Sigmoid colon (tissue), 7 donors: Measurements from ENCODE around the gene MAST4. TPM values are rescaled to one million over a fixed set of nuclear protein-coding genes. Genes with fewer than 3 reads are reported as not detected.
A peak's percentile ranks its signal among the peaks of the same experiment; 100 is the strongest.

ENCODE experiments used
- DNase-seq: peaks from one replicate; pipeline ENCODE4 v3.0.0-alpha.2; 2019
- H3K27ac ChIP-seq, 4 donors: fragments of 200-600 bp; sonication (generic); one replicate each; pipeline ENCODE4 v1.5.1; 2016 to 2019; ENCODE audit warnings: mild to moderate bottlenecking in 1 of 4
- H3K27me3 ChIP-seq, 3 donors: fragments of 200-600 bp; sonication (generic); one replicate each; pipeline ENCODE4 v1.5.1; 2019; ENCODE audit warnings: mild to moderate bottlenecking in 1 of 3
- H3K36me3 ChIP-seq, 4 donors: fragments of 200-600 bp; sonication (generic); one replicate each; pipeline ENCODE4 v1.5.1; 2016 to 2019
- H3K4me1 ChIP-seq, 4 donors: fragments of 200-600 bp; sonication (generic); one replicate each; pipeline ENCODE4 v1.5.1; 2017 to 2019
- H3K4me3 ChIP-seq, 4 donors: fragments of 200-600 bp; sonication (generic); one replicate each; pipeline ENCODE4 v1.5.1; 2017 to 2019; ENCODE audit warnings: mild to moderate bottlenecking in 2 of 4, moderate library complexity in 1 of 4
- H3K9me3 ChIP-seq, 4 donors: fragments of 200-600 bp in 3 of 4; sonication (generic) in 3 of 4; one replicate each; pipeline versions ENCODE4 v1.5.1 to v1.6.1; 2013 to 2019
- EP300 ChIP-seq, 4 donors: sonication (generic); formaldehyde crosslinking; IDR thresholded peaks; one replicate each; pipeline ENCODE4 v1.6.1; 2017; ENCODE audit warnings: antibody characterized with exemption in 4 of 4
- POLR2A ChIP-seq, 2 donors: fragments of 450-650 bp; IDR thresholded peaks; one replicate each; pipeline ENCODE4 v1.6.1; 2016; ENCODE audit warnings: antibody characterized with exemption in 2 of 2, mild to moderate bottlenecking in 2 of 2, moderate library complexity in 2 of 2
- POLR2AphosphoS5 ChIP-seq, 4 donors: sonication (generic); formaldehyde crosslinking; IDR thresholded peaks; one replicate each; pipeline ENCODE4 v1.6.1; 2017; ENCODE audit warnings: antibody characterized with exemption in 4 of 4
- WGBS, 2 donors: extraction: QIAGEN DNeasy Blood & Tissue Kit; methylation state at CpG; one replicate each; pipeline ENCODE4 v1.1.7; 2013; 5-methylcytosine and 5-hydroxymethylcytosine counted together
- intact Hi-C: fragments of 100-400 bp; cut with DNase I; formaldehyde crosslinking; loops from one replicate; pipeline ENCODE4 v1.15.1; 2023
- polyA plus RNA-seq, 3 donors: library from polyadenylated mRNA; stranded (reverse); fragments of 200-250 nt; gene quantifications; one replicate each; pipeline ENCODE4 v1.2.3, GENCODE V29; 2013
- total RNA-seq, 4 donors: library from RNA; depleted of rRNA; stranded (reverse); fragments of >200 nt; gene quantifications; one replicate each; pipeline ENCODE4 v1.1.0, GENCODE V29; 2016
- TF ChIP-seq, protein P1 (sequence below), 4 experiments: fragments of 450-650 bp in 3 of 4; fragments of 200-600 bp in 1 of 4; IDR thresholded peaks; one replicate each; pipeline ENCODE4 v1.5.1; 2016 to 2019; ENCODE audit warnings: antibody characterized with exemption in 4 of 4, mild to moderate bottlenecking in 3 of 4, moderate library complexity in 2 of 4
- donor health status: healthy with polysubstance abuse.
- donor health status: Bipolar disorder and iron deficiency.
- donor health status: healthy.

MAST4 gene
- total and polyA plus RNA-seq, 7 donors, result 1.6 to 30.7 (median 15.7) TPM

- peaks cover 0 to 44% (median 28%) of the 10 kb centered on the region in 4 donors for H3K4me1 ChIP-seq
- intact Hi-C loops, result no loop called here
- H3K9me3 ChIP-seq, result no peaks in the 10 kb centered on the region
- H3K27me3 ChIP-seq, result no peaks in the 10 kb centered on the region
- no peak overlapping the region for H3K4me3 ChIP-seq
- peak overlapping the region in 3 of 4 donors; percentile 41 to 67 (median 59) for H3K27ac ChIP-seq
- 75 to 78% methylated on average over 4 of the region's 4 CpGs for WGBS, 2 donors
- DNase-seq, result no peak
- TF ChIP-seq, protein P1, sequence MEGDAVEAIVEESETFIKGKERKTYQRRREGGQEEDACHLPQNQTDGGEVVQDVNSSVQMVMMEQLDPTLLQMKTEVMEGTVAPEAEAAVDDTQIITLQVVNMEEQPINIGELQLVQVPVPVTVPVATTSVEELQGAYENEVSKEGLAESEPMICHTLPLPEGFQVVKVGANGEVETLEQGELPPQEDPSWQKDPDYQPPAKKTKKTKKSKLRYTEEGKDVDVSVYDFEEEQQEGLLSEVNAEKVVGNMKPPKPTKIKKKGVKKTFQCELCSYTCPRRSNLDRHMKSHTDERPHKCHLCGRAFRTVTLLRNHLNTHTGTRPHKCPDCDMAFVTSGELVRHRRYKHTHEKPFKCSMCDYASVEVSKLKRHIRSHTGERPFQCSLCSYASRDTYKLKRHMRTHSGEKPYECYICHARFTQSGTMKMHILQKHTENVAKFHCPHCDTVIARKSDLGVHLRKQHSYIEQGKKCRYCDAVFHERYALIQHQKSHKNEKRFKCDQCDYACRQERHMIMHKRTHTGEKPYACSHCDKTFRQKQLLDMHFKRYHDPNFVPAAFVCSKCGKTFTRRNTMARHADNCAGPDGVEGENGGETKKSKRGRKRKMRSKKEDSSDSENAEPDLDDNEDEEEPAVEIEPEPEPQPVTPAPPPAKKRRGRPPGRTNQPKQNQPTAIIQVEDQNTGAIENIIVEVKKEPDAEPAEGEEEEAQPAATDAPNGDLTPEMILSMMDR (IDR thresholded peaks at IDR 0.05), result no peak
- TF ChIP-seq EP300 (IDR thresholded peaks at IDR 0.05), result no peak
- no peak for TF ChIP-seq POLR2AphosphoS5 (IDR thresholded peaks at IDR 0.05)
- no peak for TF ChIP-seq POLR2A (IDR thresholded peaks at IDR 0.05)
- no peaks in the 10 kb centered on the region for H3K36me3 ChIP-seq
Measured at GRCh38 chr5:67089200-67089725, 493.1 kb downstream of the MAST4 start.

DNA sequence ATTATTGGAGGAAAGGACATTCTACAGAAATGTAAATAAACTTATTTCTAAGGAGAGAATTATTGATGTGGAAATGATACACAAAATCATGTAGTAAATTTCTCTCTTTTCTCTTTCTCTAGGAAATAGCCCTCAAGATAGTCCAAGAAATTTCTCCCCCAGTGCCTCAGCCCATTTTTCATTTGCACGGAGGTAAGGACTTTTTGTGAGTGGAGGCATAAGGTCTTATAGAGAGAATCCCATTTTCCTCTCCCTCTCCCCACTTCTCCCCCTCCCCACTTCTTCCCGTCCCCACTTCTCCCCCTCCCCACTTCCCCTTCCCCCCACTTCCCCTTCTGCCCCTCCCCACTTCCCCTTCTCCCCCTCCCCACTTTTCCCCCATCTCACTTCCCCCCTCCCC lies 493.8 kb downstream of the MAST4 start:
- Histone ChIP-seq H3K36me3 (no peaks in the 10 kb centered on the region), H3K4me3 (no peak overlapping the region), H3K9me3 (no peaks in the 10 kb centered on the region), H3K27ac (peak overlapping the region in 1 of 4 donors; percentile 67), H3K27me3 (no peaks in the 10 kb centered on the region), H3K4me1 (peaks cover 0 to 52% (median 35%) of the 10 kb centered on the region in 4 donors)
- no peak for TF ChIP-seq EP300 (IDR thresholded peaks at IDR 0.05)
- TF ChIP-seq, protein P1 (IDR thresholded peaks at IDR 0.05), result no peak
- no peak for TF ChIP-seq POLR2AphosphoS5 (IDR thresholded peaks at IDR 0.05)
- TF ChIP-seq POLR2A (IDR thresholded peaks at IDR 0.05), result no peak
- intact Hi-C loops, result no loop called here
- no peak for DNase-seq
- 85 to 95% methylated on average over 2 of the region's 2 CpGs for WGBS, 2 donors

GRCh38 chr5:67090593-67090992 lies 494.4 kb downstream of the MAST4 start:
- Histone ChIP-seq H3K27me3 (no peaks in the 10 kb centered on the region), H3K27ac (no peak overlapping the region), H3K4me1 (peaks cover 0 to 58% (median 39%) of the 10 kb centered on the region in 4 donors), H3K4me3 (no peak overlapping the region), H3K36me3 (no peaks in the 10 kb centered on the region), H3K9me3 (no peaks in the 10 kb centered on the region)
- DNase-seq, result no peak
- 95% methylated on average over 5 of the region's 5 CpGs for WGBS, 2 donors
- intact Hi-C loops, result no loop called here
- TF ChIP-seq, protein P1 (IDR thresholded peaks at IDR 0.05), result no peak
- TF ChIP-seq EP300 (IDR thresholded peaks at IDR 0.05), result no peak
- no peak for TF ChIP-seq POLR2A (IDR thresholded peaks at IDR 0.05)
- TF ChIP-seq POLR2AphosphoS5 (IDR thresholded peaks at IDR 0.05), result no peak

- no peak for DNase-seq
- H3K4me3 ChIP-seq, result peak overlapping the region in 1 of 4 donors; percentile 9
- peak overlapping the region; percentile 61 to 78 (median 73) for H3K27ac ChIP-seq
- intact Hi-C loops, result no loop called here
- H3K27me3 ChIP-seq, result no peaks in the 10 kb centered on the region
- TF ChIP-seq, protein P1 (IDR thresholded peaks at IDR 0.05), result no peak
- no peak for TF ChIP-seq EP300 (IDR thresholded peaks at IDR 0.05)
- TF ChIP-seq POLR2AphosphoS5 (IDR thresholded peaks at IDR 0.05), result peak in 2 of 4 donors; percentile 12 to 46
- TF ChIP-seq POLR2A (IDR thresholded peaks at IDR 0.05), result no peak
- H3K36me3 ChIP-seq, result no peaks in the 10 kb centered on the region
- H3K4me1 ChIP-seq, result peaks cover 0 to 66% (median 42%) of the 10 kb centered on the region in 4 donors
- WGBS, 2 donors, result 38 to 61% methylated on average over 2 of the region's 2 CpGs
- no peaks in the 10 kb centered on the region for H3K9me3 ChIP-seq
Measured at GRCh38 chr5:67092535-67092934, 496.3 kb downstream of the MAST4 start.

- intact Hi-C loops, result no loop called here
- Histone ChIP-seq H3K36me3 (no peaks in the 10 kb centered on the region), H3K27me3 (no peaks in the 10 kb centered on the region), H3K27ac (peak overlapping the region; percentile 61 to 78 (median 73)), H3K9me3 (no peaks in the 10 kb centered on the region), H3K4me3 (no peak overlapping the region), H3K4me1 (peaks cover 0 to 70% (median 42%) of the 10 kb centered on the region in 4 donors)
- no peak for TF ChIP-seq POLR2AphosphoS5 (IDR thresholded peaks at IDR 0.05)
- DNase-seq, result no peak
- 64 to 71% methylated on average over 1 of the region's 1 CpG for WGBS, 2 donors
Measured at GRCh38 chr5:67093279-67093678, 497.1 kb downstream of the MAST4 start.
